GM03348 (cell line): ENCODE results near the gene CPXM2.

Source experiments
- DNase-seq: peaks from one replicate; pipeline ENCODE4 v3.0.0; 2012; ENCODE audit warnings: low spot score

The CPXM2 gene

DNA sequence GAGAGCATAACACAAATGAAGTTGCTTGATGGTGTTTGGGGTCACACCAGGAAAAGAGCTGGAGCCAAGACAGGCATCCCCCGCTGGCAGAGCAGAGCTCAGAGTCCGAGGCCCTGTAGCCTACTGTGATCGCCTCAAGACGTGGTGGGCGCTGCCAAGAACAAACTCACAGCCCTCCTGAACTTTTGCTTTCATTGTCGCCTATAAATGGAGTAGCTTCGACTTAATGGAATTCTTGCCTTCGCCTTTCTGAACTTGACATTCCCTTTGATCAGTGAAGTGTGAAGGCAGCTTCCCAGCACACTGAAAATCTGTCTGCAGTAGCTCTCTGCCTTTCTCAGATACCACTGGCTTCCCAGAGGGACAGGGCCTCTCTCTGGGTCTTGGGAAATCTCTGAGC lies 21.3 kb downstream of the CPXM2 start:
- DNase-seq, result no peak

DNA sequence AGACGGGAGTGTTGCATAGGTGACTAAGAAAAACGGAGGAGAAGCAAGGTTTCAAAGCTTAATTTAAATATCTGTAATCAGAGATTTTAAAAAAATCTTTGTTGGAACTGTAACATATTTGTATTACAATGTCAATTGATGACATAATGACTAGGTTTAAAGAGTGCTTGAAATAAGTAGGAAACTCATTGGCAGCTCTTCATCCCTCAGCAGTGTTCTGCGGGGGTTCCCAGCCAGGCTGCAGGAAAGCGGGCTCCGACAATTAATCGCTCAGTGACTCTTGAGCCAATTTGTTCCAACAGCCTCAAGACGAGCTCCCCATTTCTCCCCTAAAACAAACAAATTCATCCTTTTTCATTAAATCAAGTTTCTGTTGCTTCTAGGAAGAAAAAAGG lies 22.6 kb downstream of the CPXM2 start:
- no peak for DNase-seq

DNA sequence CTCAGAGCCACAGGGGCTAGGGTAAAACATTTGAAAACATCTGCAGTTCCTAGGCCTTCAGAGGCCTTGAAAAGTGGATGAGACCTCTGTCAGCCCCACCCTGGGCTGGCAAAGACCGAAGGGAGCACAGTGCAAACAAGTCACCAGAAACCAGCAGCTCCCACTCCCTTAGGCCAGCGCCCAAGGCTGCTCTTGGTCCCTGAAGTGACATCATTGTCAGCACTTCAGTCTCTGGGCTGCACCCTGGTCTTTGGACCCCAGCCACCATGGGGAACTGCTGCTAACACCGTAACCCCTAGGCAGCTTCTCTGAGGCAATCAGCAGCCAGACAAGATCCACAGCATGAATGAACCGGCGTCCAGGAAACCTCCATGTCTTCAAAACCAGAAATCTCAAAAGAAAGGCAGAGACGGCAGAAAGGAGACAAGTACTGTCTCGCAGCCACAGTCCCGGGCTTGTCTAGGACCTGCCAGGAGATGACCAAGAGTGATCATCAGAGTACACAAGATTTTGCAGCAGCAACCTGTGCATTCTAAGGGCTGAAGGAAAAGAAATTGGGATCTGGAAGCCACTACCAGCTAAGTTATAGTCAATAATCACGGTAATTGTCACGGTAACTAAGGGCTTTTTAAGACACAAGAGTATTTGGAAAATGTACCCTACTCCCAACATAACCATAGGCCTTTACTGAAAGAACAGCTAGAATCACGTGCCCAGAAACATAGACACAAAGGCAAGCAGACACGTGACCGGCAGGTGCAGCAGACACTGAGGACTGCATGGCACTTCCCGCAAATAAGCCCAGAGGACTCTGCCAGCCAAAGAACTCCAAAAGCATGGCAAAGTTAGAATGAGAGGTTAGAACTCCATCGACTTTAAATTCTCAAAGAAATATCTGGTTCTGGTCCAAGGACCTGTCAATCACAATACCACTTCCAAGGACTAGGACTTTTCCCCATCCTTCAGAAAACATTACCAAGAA lies 23.3 kb downstream of the CPXM2 start:
- DNase-seq, result no peak

DNA sequence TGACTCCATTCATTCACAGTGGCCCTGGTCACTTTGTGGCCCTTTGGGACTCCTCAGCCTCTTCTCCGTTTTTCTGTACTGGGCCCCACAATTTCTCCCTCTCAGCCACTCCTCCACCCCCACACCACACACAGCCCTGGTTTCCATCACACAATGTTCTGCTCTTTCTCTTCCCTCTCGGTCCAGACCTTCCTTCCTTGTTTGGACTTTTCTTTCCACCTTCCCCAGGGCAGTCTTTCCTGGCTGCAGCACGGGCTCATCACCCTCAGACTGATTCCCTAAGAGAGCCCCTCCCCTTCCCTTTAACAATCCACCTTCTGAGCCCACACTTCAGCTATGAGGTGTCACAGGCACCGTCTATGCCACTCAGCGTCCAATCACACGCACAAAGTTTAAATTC lies 25.7 kb downstream of the CPXM2 start:
- no peak for DNase-seq

DNA sequence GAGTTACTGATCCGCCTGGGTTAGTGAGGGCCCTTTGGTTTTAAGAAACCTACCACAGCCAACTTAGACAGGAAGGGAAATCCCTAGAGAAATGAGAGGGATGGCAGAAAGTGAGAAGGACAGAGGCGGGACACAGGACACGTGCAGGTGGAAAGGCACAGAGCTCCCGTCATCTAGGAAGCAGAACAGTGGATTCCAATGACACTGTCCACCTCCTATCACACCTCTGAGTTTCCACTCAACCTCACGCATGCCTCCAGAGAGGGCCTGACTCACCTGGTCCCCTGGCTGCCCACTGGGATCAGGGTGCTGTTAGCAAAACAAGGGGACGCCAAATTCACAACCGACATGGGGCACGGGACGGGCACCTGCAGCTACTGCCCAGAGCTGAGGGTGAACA lies 26.3 kb downstream of the CPXM2 start:
- DNase-seq, result no peak

DNA sequence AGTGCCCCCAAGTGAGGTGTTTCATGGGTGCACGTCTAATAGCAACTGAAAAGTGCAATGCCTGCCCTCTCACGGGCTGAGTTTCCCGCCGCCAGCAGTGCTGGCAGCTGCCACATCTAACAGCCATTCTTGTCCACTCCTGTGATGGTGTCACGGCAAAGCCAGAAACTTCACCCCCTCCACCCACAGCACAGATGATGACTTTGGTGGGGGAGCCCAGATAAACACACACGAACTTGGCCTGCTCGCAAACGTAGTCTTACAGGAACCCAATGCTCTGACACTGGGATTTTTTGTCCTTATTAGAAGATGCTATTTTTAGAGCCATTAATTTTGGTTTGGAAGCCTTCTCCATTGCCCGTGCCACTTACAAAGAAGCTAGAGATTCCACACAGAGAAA lies 26.7 kb downstream of the CPXM2 start:
- no peak for DNase-seq

DNA sequence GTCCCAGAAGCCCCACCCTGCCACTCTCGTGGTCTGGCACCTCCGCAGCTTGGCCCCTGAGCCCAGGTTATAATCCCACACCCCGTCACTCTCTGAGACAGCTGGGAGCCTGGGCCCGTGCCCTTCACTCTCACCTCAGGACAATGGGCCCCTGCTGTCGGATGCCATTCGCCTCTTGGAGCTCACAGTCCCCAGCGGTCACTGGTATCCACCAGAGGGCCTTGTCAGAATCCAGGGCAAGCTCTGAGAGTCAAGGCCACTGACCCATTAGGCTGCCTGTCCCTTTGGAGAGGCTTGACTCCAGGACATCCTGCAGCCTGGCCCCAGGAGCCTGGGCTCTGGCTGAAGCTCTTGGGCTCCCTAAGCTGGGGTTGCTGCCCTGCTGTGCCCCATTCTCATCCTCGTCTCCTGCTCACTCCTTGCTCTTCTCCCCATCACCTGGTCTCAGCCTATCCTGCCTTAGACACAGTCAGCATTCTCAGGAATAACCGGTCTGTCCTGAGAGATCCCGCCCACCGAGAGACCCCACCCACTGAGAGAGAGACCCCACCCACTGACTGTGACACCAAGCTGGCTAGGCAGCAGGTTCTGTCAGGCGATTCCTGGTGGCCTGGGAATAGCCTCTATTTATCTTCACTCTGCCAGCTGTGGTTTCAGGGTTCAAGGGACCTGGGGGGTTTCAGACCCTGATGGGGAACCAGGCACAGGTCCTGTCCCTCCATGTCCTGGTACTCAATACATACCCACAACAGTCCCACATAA lies 27.7 kb downstream of the CPXM2 start:
- no peak for DNase-seq

DNA sequence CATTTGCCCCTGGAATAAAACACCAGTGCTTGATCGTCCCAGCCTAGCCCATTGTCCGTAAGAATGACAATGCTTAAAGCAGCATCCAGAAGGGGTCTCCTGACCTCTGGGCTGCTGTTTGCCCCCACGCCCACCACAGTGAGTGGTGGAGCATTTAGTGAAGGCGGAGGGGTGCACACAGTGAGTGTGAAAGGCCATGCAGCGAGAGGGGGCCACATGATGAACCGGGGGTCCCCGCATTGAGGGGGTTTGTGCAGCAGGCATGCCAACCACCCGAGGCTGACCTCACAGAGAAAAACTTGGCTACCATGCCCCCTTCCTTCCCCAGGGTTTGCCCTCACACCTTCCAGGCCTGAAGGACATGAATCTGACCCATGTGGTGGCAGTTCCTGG lies 28.4 kb downstream of the CPXM2 start:
- no peak for DNase-seq

DNA sequence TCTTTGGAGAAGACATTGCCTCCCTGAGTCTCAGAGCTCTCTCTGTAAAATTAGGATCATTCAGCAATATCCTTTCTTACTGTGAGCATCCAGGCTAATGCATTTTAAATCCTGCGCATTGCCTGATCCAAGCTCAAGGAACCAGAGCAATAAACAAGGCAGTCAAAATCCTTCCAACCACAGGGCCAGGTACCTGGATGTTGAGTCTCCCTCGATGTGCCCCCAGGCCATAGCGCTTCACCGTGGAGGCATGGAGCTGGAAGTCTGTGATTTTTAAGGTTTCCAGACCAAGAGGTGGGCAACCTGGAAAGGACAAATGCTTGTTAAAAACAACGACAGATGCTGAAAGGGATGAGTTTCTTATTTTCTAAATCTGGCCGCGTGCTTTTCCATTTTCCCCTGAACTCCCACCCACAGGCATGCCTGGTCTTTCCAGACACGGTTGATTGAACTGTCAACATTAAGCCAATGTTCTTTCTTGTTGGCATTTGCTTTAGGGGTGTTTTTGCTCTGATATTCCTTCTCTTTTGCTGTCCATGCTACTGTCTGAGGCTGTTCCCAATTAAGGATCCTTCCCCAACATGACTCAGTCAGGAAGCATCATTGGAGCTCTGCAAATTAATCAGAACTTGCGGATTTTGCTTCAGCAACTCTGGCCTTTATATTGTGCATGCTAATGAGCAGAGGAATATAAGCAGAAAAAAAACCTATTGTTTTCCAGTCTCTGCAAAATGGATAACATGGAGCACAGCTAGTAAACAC lies 29.0 kb downstream of the CPXM2 start:
- peak; percentile 84 for DNase-seq

DNA sequence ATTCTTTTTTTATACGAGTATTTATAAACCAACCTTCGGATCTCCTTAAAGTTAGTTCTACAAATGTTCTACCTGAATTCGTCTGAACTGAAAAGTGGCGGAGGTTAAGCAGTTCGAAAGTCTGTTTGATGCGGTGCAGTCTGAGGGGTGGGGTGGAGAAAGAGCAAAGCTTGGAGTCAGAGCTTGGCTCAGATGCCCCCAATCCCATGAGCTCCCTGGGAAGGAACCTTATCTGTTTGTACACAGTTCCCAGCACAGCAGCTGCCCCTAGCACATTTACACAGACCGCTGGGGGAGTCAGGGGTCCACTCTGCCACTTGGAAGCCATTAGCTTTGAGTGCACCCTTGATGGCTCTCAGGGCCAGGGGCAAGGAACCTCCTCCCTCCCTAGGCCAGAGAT lies 30.8 kb downstream of the CPXM2 start:
- DNase-seq, result no peak

DNA sequence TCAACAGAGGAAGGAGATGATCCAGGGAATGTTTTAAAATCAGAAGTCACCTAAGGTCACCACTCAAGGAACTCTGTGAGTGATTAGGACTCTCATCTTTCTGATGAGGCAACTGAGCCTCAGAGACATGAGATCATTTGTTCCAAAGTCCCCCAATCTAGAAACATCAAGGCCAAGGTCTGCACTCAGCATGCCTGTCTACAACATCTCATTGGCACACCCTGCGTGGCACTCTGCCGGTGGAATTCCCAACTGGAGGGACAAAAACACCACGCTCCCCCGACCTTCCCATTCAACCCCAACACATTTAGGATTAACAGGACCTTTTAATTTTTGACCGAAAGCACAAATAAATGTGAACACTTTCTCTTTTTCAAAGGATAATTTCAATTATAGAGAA lies 31.4 kb downstream of the CPXM2 start:
- no peak for DNase-seq

DNA sequence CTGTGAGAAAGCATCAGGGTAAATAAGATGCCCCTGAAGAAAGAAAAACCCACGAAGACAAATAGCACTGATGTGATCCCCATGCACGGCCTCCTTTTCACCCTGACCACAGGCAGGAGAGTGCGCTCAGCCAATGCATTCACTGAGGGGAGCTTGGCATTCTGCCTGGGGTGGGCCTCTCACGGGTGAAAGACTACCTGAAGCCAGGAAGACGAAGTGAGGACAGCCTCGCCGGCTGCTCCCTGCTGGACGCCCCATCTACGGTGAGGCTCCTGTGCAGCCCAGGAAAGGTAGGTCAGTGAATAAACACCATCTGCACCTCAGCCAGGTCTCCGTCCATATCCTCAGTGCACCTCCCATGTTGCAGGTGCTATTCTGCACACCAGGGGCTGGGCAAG lies 32.0 kb downstream of the CPXM2 start:
- DNase-seq, result no peak

DNA sequence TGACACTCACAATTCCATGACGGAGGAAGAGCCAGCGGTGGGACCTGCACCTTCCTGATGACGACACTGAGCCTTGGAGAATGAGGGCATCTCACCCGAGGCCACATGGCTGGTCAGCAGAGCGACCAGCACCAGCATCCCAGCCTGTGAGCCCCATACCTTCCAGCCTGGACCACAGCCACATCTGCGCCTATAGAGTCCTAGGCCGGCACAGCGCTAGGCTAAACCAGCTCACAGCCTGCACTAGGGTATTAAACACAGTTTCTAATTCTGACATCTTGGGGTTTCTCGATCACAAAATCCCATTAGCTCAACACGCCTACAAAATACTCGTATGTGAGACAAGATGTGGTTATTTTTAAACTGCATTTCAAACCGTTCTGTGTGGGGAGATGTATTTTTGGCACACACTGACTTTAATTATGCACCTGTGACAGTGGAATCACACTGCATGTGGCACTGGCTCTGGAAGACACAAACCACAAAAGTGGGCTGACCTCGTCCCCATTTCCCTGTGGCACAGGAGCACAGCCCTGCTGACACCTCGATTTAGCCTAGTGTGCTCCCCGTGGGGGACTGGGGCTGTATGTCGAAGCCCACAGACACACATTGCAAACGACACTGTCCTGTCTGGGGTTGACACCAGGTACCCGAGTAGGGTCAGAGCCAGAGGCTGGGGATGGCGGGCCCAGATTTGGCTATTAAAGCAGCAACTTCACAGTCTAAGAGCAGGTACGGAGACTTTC lies 32.5 kb downstream of the CPXM2 start:
- no peak for DNase-seq

DNA sequence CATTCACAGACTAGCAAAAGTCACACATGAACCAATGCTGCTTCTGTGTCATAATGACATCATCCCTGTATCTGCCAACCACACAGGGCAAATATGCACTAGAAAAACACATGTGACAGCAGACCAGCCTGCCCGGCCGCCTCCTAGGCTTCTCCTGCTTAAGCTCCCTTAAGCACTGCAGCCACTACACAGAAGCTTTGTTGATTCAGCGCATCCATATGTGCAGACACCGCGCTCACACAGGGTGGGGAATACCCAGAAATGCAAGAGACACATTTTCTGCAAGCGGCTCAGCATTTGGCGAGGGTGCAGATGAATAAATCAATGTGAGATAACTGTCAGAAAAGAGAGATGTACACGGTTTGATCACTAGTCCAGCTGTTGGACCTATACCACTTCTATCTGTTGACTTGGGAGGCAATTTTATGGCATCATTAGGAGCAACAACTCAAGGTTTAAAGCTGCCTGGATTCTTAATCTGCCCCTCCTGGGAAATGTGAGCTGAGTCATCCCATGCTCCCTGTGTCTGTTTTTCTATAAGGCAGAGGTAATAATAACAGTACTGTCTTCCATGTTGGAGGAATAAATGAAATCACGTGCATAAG lies 33.4 kb downstream of the CPXM2 start:
- peak; percentile 71 for DNase-seq

DNA sequence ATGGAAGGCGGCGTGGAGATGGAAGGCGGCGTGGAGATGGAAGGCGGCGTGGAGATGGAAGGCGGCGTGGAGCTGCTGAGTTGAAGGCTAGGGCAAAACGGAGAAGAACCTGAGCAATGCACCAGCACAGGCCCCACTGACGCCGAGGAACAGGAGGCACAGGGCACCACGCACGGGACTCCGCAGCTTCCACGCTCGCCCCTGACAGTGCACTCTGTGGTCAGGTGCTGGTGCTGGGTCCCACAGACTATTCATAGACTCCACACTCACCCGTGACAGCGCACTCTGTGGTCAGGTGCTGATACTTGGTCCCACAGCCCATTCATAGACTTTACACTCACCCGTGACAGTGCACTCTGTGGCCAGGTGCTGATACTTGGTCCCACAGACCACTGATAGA lies 34.0 kb downstream of the CPXM2 start:
- DNase-seq, result no peak

DNA sequence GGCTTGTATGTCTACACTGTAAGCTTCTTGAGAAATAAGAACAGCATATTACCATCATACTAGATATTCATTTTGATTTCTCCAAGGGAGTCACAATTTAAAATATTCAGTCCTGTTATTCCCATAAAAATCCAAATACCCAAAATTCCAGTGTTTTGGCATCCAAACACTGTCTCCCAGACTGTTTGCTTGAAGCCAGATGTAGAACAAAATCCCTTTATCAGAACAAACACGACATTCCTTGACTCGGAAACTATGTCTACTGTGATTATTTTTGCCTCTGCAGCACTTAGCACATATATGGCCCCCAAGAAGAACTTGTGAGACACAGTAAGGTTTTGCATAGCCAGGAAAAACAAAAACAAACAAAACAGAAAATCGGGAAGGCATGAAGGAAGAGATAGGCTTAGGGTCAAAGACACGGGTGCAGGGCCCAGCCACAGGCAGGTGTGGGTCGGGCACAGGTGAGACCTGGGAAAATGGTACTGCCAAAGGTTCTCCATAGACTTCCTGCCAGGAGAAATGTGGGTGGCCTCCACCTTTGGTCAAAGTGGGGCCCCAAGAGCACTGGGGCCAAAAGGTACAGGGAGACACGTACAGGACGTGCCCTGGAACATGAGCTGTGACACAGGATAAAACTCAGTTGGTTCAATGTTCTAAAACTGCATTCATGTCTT lies 36.5 kb downstream of the CPXM2 start:
- DNase-seq, result peak; percentile 46

DNA sequence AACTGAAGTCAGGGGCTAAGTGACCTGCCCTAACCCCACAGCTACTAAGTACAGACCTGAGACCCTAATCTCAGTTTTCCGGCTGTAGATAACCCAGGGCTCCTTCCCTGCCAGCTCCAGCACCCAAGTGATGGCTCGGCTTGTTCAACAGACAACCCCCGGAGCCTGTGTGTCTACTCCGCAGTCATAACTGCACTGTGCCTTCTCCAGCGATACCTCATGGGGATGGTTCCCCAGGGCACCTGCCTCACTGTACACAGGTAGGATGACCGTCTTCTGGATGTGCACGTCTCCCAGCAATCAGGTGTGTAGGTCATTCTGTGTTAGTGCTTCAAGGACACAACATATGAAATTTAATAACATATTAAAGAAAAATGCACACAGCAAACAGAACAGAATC lies 37.1 kb downstream of the CPXM2 start:
- DNase-seq, result no peak

DNA sequence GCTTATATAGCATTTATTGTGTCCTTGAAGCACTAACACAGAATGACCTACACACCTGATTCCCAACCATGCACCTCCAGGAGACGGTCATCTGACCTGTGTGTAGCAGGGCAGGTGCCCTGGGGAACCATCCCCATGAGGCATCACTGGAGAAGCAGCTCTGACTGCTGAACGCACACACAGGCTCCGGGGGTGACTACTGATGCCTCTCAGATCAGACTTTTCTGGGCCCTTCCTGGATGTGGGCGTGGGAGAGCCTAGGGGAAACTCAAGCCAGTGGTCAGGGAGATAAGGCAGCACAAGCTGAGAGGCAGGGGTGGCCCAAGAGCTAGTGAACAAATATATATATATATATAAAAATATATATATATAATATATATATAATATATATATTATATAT lies 37.6 kb downstream of the CPXM2 start:
- DNase-seq, result no peak

DNA sequence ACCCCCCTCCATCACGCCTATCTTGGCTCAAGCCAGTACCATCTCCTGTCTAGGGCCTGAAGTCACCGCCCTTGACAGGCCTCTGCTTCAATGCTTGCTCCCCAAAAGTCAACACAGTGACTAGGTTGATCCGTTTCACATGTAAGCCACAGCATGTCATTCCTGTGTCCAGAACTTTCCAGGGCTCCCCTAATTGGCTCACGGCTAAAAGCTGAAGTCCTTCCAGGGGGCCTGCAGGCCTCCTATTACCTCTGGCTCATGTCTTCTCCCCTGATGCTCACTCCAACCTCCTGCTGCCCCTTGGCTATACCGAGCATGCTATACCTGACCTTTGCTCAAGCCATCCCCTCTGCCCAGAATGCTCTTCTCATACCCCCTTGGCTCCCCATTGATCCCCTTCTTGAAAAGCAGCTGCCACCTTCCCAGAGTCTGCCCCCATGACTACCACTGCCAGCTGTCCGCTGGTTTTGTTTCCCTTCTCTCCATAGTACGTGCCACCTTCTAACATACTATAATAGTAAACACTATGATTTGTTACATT lies 39.1 kb downstream of the CPXM2 start:
- no peak for DNase-seq
